Upper lobe of right lung (tissue), 1 donor: ENCODE results near the gene NPPC. TPM values are rescaled to one million over a fixed set of nuclear protein-coding genes. Genes with fewer than 3 reads are reported as not detected.
"Not testable (repeated sequence)": the region's sequence is repeated elsewhere in the genome, so short reads cannot be mapped to it uniquely, and the experiment has no call there.

Experiments used
- ATAC-seq: fragments of 200-7000 bp; cut with Tn5 transposase; one replicate; pipeline ENCODE4 v1.9.1; 2020; ENCODE audit warnings: mild to moderate bottlenecking, moderate library complexity
- DNase-seq: peaks from one replicate; pipeline ENCODE4 v3.0.0-alpha.2; 2020
- H3K27ac ChIP-seq: fragments of 200-600 bp; one replicate; pipeline ENCODE4 v1.8.0; 2022
- H3K27me3 ChIP-seq: fragments of 200-600 bp; one replicate; pipeline ENCODE4 v1.8.0; 2022; ENCODE audit warnings: mild to moderate bottlenecking
- H3K36me3 ChIP-seq: fragments of 200-600 bp; one replicate; pipeline ENCODE4 v1.8.0; 2022
- H3K4me1 ChIP-seq: fragments of 200-600 bp; one replicate; pipeline ENCODE4 v1.8.0; 2022
- H3K4me3 ChIP-seq: fragments of 200-600 bp; one replicate; pipeline ENCODE4 v1.8.0; 2022; ENCODE audit warnings: mild to moderate bottlenecking
- H3K9me3 ChIP-seq: fragments of 200-600 bp; one replicate; pipeline ENCODE4 v1.8.0; 2022
- intact Hi-C: fragments of 100-400 bp; cut with DNase I; formaldehyde crosslinking; loops from one replicate; pipeline ENCODE4 v1.11.0; 2022
- total RNA-seq: library from RNA; stranded (reverse); fragmentation: NEBNext Ultra II Directional; extraction: Animal tissue kit (Norgen Biotek cat#: 25700); gene quantifications from one replicate; pipeline ENCODE4 v1.2.1, GENCODE V29; 2021
- TF ChIP-seq, protein P1 (sequence below): fragments of 200-600 bp; IDR thresholded peaks from one replicate; pipeline ENCODE4 v1.8.0; 2022; ENCODE audit warnings: antibody characterized with exemption
- donor health status: DM: no; HTN: yes; CAD: no; lungs with severe emphysema.

Gene NPPC
- total RNA-seq, 1 donor from 2014 or later = not detected

DNA sequence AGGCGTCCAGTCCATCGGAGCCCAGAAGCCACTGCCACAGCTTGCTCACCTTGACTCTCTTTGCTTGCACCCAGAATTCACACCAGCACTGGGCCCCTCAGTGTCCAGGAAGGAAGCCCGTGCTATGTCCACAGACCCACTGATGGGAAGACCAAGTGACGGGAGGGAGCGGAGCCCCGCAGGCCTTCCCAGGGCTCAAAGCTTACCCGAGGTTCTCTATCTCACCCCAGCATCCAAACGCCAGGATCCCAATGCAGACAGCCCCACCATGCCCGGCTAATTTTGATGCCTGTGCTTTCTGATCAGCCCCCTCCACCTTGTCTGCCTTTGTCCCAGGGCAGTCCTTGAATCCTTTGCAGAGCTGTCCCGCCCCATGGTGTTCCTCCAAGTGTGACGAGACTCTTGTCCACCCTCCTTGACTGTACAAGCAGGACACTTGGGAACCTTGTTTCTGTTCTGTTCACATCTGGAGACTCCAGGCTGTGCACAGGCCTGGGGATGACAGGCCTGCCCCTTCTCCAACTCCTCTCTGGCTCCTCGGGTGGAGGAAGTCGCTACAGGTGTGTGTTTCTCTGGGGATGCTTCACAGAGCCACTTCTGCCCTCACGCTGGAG is 12.0 kb downstream of the NPPC start:
- H3K9me3 ChIP-seq = no peaks in the 10 kb centered on the region
- no peak for DNase-seq
- no peak overlapping the region for H3K27ac ChIP-seq
- H3K4me3 ChIP-seq = no peak overlapping the region
- no peak for ATAC-seq
- TF ChIP-seq, protein P1, sequence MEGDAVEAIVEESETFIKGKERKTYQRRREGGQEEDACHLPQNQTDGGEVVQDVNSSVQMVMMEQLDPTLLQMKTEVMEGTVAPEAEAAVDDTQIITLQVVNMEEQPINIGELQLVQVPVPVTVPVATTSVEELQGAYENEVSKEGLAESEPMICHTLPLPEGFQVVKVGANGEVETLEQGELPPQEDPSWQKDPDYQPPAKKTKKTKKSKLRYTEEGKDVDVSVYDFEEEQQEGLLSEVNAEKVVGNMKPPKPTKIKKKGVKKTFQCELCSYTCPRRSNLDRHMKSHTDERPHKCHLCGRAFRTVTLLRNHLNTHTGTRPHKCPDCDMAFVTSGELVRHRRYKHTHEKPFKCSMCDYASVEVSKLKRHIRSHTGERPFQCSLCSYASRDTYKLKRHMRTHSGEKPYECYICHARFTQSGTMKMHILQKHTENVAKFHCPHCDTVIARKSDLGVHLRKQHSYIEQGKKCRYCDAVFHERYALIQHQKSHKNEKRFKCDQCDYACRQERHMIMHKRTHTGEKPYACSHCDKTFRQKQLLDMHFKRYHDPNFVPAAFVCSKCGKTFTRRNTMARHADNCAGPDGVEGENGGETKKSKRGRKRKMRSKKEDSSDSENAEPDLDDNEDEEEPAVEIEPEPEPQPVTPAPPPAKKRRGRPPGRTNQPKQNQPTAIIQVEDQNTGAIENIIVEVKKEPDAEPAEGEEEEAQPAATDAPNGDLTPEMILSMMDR = no peak
- no peaks in the 10 kb centered on the region for H3K27me3 ChIP-seq
- intact Hi-C loops = no loop called here
- H3K36me3 ChIP-seq = no peaks in the 10 kb centered on the region
- no peaks in the 10 kb centered on the region for H3K4me1 ChIP-seq

DNA sequence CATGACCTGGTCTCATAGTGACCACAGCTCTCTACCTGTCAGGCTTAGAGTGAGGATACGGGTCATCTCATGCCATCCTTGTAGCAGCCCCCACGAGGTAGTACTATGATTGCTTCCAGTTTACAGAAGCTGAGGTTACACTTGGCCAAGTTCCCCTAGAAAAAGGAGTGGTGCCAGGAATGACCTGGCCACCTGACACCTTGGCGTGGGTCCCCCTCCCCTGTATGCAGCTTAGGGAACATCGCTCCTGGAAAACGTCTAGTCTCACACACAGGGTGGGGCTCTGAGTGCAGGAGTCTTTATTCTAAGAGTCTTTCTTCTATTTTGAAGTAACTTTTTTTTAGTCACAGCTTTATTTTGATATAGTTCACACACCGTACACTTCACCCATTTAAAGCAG is 14.8 kb downstream of the NPPC start:
- H3K36me3 ChIP-seq = no peaks in the 10 kb centered on the region
- intact Hi-C loops = no loop called here
- no peaks in the 10 kb centered on the region for H3K27me3 ChIP-seq
- H3K4me3 ChIP-seq = no peak overlapping the region
- DNase-seq (no peak), ATAC-seq (peak; percentile 23)
- no peaks in the 10 kb centered on the region for H3K9me3 ChIP-seq
- no peaks in the 10 kb centered on the region for H3K4me1 ChIP-seq
- H3K27ac ChIP-seq = no peak overlapping the region
- TF ChIP-seq, protein P1 = no peak

DNA sequence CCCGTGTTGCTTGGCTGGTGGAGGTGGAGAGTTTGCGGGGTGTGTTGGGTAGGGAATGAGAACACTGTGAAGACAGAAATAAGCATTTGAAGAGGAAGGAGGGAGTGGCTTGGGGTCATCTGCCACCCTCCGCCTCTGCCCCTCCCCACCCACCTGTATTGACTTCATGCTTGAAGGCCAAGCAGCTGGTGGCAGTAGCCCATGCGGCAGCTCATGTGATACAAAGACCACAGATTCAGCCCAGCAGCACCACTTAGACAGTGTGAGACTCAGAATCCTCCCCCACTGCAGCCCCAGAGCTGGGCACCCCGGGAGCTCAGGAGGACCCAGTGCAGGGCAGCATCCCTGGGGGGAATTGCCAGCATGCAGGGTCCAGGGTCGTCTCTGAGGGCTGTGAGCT is 15.4 kb downstream of the NPPC start:
- H3K4me1 ChIP-seq = no peaks in the 10 kb centered on the region
- H3K27ac ChIP-seq = no peak overlapping the region
- no peak overlapping the region for H3K4me3 ChIP-seq
- TF ChIP-seq, protein P1 = no peak
- no peaks in the 10 kb centered on the region for H3K36me3 ChIP-seq
- intact Hi-C loops = no loop called here
- DNase-seq (no peak), ATAC-seq (no peak)
- H3K27me3 ChIP-seq = no peaks in the 10 kb centered on the region
- H3K9me3 ChIP-seq = no peaks in the 10 kb centered on the region

- H3K9me3 ChIP-seq, H3K27me3 ChIP-seq, intact Hi-C loops, H3K27ac ChIP-seq, H3K4me3 ChIP-seq, H3K36me3 ChIP-seq, DNase-seq, H3K4me1 ChIP-seq, ATAC-seq: not testable (repeated sequence)
Observed at GRCh38 chr2:231910161-231910560, 16.0 kb downstream of the NPPC start.

GRCh38 chr2:231909631-231910030 is 16.6 kb downstream of the NPPC start:
- Histone ChIP-seq H3K27ac (no peak overlapping the region), H3K4me3 (no peak overlapping the region), H3K9me3 (no peaks in the 10 kb centered on the region), H3K36me3 (no peaks in the 10 kb centered on the region), H3K27me3 (no peaks in the 10 kb centered on the region), H3K4me1 (no peaks in the 10 kb centered on the region)
- ATAC-seq (no peak), DNase-seq (no peak)
- intact Hi-C loops = loop anchor here (10.0 kb wide), 1 partner anchor 615 kb away; the partner anchor contains the start of genes CHRND and PRSS56
- TF ChIP-seq, protein P1 = no peak

DNA sequence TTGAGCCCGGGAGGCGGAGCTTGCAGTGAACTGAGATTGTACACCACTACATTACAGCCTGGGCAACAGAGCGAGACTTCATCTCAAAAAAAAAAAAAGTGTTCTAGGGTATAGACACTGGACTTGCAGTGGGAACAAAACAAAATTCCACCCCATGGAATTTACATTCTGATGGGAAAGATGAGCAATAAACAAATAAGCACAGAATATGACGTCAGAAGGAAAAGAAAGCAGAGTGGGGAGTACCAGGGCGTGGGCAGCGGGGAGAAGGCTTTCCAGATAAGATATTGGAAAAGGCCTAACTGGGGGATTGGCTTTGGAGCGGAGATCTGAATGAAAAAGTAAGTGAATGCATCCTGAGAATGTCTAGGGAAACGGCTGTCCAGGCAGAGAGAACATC is 17.6 kb downstream of the NPPC start:
- H3K36me3 ChIP-seq = no peaks in the 10 kb centered on the region
- ATAC-seq = no peak
- no peaks in the 10 kb centered on the region for H3K9me3 ChIP-seq
- no peaks in the 10 kb centered on the region for H3K4me1 ChIP-seq
- H3K4me3 ChIP-seq = no peak overlapping the region
- intact Hi-C loops = loop anchor here (10.0 kb wide), 1 partner anchor 616 kb away; the partner anchor contains the start of genes CHRND and PRSS56
- H3K27ac ChIP-seq = no peak overlapping the region
- no peaks in the 10 kb centered on the region for H3K27me3 ChIP-seq
- DNase-seq = no peak
- TF ChIP-seq, protein P1 = no peak
